OCI-LY7 (cell line): ENCODE measurements around the gene IQCK. TPM values are rescaled to one million over a fixed set of nuclear protein-coding genes. Genes with fewer than 3 reads are reported as not detected.

ENCODE experiments used
- BruUV-seq: library from RNA; stranded (reverse); fragments of 400-500 nt; replicated peaks from 2 replicates; lab custom pipeline; 2021; lab: Mats Ljungman, UMichigan
- CTCF ChIA-PET: fragments of 300-600 bp; sonication (Branson Sonifier 250); formaldehyde crosslinking; loops from one replicate; lab custom pipeline; 2022; ENCODE audit warnings: antibody characterized with exemption; ENCODE audit not compliant: unreplicated experiment; lab: Charles Lee
- POLR2A ChIA-PET: fragments of 300-600 bp; sonication (Branson Sonifier 250); formaldehyde crosslinking; loops from one replicate; lab custom pipeline; 2022; ENCODE audit warnings: antibody characterized with exemption; lab: Charles Lee
- DNase-seq: peaks from one replicate; pipeline ENCODE4 v3.0.0-alpha.2; 2015; ENCODE audit warnings: low spot score
- H2AFZ ChIP-seq: fragments of 200-600 bp; sonication (generic), shearing (Covaris generic); 2 replicates; pipeline ENCODE4 v1.6.1; 2014; ENCODE audit warnings: mild to moderate bottlenecking, antibody characterized with exemption, low read length, moderate library complexity
- H3K27ac ChIP-seq: fragments of 200-600 bp; sonication (generic); 2 replicates; pipeline ENCODE4 v1.5.1; 2014; ENCODE audit warnings: mixed run types, low read depth, mild to moderate bottlenecking, moderate library complexity, low read length, inconsistent platforms; ENCODE audit not compliant: poor library complexity, severe bottlenecking
- H3K36me3 ChIP-seq: fragments of 200-600 bp; sonication (generic); 2 replicates; pipeline ENCODE4 v1.6.1; 2014; ENCODE audit warnings: mild to moderate bottlenecking, antibody characterized with exemption, low read length, moderate library complexity, mixed read lengths; ENCODE audit not compliant: insufficient read depth
- H3K4me1 ChIP-seq: fragments of 200-600 bp; sonication (generic); 2 replicates; pipeline ENCODE4 v1.5.1; 2014; ENCODE audit warnings: mild to moderate bottlenecking, low read length; ENCODE audit not compliant: insufficient read depth, poor library complexity, severe bottlenecking
- H3K4me2 ChIP-seq: fragments of 200-600 bp; sonication (generic); 2 replicates; pipeline ENCODE4 v1.6.1; 2014; ENCODE audit warnings: mild to moderate bottlenecking, low read length
- H3K4me3 ChIP-seq: fragments of 200-600 bp; sonication (generic); 2 replicates; pipeline ENCODE4 v1.5.1; 2014; ENCODE audit warnings: mild to moderate bottlenecking, low read depth, low read length; ENCODE audit not compliant: poor library complexity, severe bottlenecking
- H3K79me2 ChIP-seq: fragments of 200-600 bp; sonication (generic); 2 replicates; pipeline ENCODE4 v1.6.1; 2016; ENCODE audit warnings: low read depth, mild to moderate bottlenecking, low read length, moderate library complexity, mixed read lengths; ENCODE audit not compliant: insufficient read depth
- H3K9me2 ChIP-seq: fragments of 200-600 bp; sonication (generic); 2 replicates; pipeline ENCODE4 v1.6.1; 2016; ENCODE audit warnings: mild to moderate bottlenecking, low read length, mixed read lengths; ENCODE audit not compliant: insufficient read depth
- H3K9me3 ChIP-seq: fragments of 200-600 bp; sonication (generic); 2 replicates; pipeline ENCODE4 v1.6.1; 2014; ENCODE audit warnings: mild to moderate bottlenecking, mixed run types, low read length, mixed read lengths
- H4K20me1 ChIP-seq: fragments of 200-600 bp; sonication (generic); 2 replicates; pipeline ENCODE4 v1.6.1; 2014; ENCODE audit warnings: mild to moderate bottlenecking, antibody characterized with exemption, low read length, moderate library complexity, mixed read lengths; ENCODE audit not compliant: insufficient read depth
- CTCF ChIP-seq: fragments of 200-600 bp; sonication (generic); conservative IDR thresholded peaks from 2 replicates; pipeline ENCODE4 v1.5.1; 2014; ENCODE audit warnings: mild to moderate bottlenecking, antibody characterized with exemption, low read length, moderate library complexity, mixed read lengths
- EZH2phosphoT487 ChIP-seq: fragments of 200-600 bp; sonication (generic); IDR thresholded peaks from 2 replicates; pipeline ENCODE4 v1.6.1; 2018; ENCODE audit warnings: low read depth, borderline replicate concordance, mild to moderate bottlenecking, mixed run types, antibody characterized with exemption, low read length, moderate library complexity, mixed read lengths
- intact Hi-C: fragments of 100-400 bp; cut with micrococcal nuclease; formaldehyde crosslinking; loops from one replicate; pipeline ENCODE4 v1.10.0; 2022; ENCODE audit not compliant: unreplicated experiment
- total RNA-seq, 2 experiments: library from RNA; depleted of rRNA in 1 of 2; stranded (reverse); fragments of >200 nt in 1 of 2; shearing (Covaris generic) in 1 of 2; gene quantifications; 2 replicates each; pipeline ENCODE4 v1.2.3, GENCODE V29; 2014 to 2022

IQCK gene
- total RNA-seq, 2 experiments from 2014 or later = 2.2 to 4.3 TPM

GRCh38 chr16:19835196-19835595 is 117.1 kb downstream of the IQCK start:
- Histone ChIP-seq H2AFZ (no peak overlapping the region), H3K4me3 (no peak overlapping the region), H3K36me3 (no peaks in the 10 kb centered on the region), H3K9me3 (no peaks in the 10 kb centered on the region), H3K4me1 (no peaks in the 10 kb centered on the region), H4K20me1 (no peaks in the 10 kb centered on the region), H3K79me2 (no peaks in the 10 kb centered on the region), H3K4me2 (no peak overlapping the region), H3K9me2 (no peaks in the 10 kb centered on the region), H3K27ac (no peak overlapping the region)
- CTCF ChIA-PET = no interaction called here
- POLR2A ChIA-PET = no interaction called here
- no TSS peak for BruUV-seq
- no peak for TF ChIP-seq CTCF
- TF ChIP-seq EZH2phosphoT487 = no peak
- intact Hi-C loops = no loop called here
- no peak for DNase-seq

GRCh38 chr16:19835968-19836421 is 117.9 kb downstream of the IQCK start:
- TF ChIP-seq EZH2phosphoT487 = no peak
- no peak for TF ChIP-seq CTCF
- CTCF ChIA-PET = no interaction called here
- Histone ChIP-seq H3K9me3 (no peaks in the 10 kb centered on the region), H3K4me2 (no peak overlapping the region), H3K4me3 (no peak overlapping the region), H3K36me3 (no peaks in the 10 kb centered on the region), H3K9me2 (no peaks in the 10 kb centered on the region), H3K27ac (no peak overlapping the region), H2AFZ (no peak overlapping the region), H3K79me2 (no peaks in the 10 kb centered on the region), H3K4me1 (no peaks in the 10 kb centered on the region), H4K20me1 (no peaks in the 10 kb centered on the region)
- intact Hi-C loops = no loop called here
- no TSS peak for BruUV-seq
- DNase-seq = no peak
- POLR2A ChIA-PET = no interaction called here

- no peak overlapping the region for H3K27ac ChIP-seq
- H3K36me3 ChIP-seq = no peaks in the 10 kb centered on the region
- H3K4me3 ChIP-seq = no peak overlapping the region
- H3K79me2 ChIP-seq = no peaks in the 10 kb centered on the region
- BruUV-seq = no TSS peak
- DNase-seq = no peak
- CTCF ChIA-PET = no interaction called here
- H4K20me1 ChIP-seq = no peaks in the 10 kb centered on the region
- intact Hi-C loops = no loop called here
- POLR2A ChIA-PET = no interaction called here
- no peaks in the 10 kb centered on the region for H3K9me3 ChIP-seq
- TF ChIP-seq EZH2phosphoT487 (no peak), CTCF (no peak)
- no peak overlapping the region for H3K4me2 ChIP-seq
- H3K4me1 ChIP-seq = no peaks in the 10 kb centered on the region
- no peaks in the 10 kb centered on the region for H3K9me2 ChIP-seq
- H2AFZ ChIP-seq = no peak overlapping the region
Measured at GRCh38 chr16:19837331-19837980, 119.4 kb downstream of the IQCK start.
